Measurements from ENCODE around the gene ZNF827. TPM values are rescaled to one million over a fixed set of nuclear protein-coding genes. Genes with fewer than 3 reads are reported as not detected.

ZNF827 gene
- total and polyA plus RNA-seq, 2 of the 8 experiments (the other 6 are each of a cell fraction or from before 2014, with no cell fraction given): 25.3 to 26.2 TPM

- TF ChIP-seq, protein P1, sequence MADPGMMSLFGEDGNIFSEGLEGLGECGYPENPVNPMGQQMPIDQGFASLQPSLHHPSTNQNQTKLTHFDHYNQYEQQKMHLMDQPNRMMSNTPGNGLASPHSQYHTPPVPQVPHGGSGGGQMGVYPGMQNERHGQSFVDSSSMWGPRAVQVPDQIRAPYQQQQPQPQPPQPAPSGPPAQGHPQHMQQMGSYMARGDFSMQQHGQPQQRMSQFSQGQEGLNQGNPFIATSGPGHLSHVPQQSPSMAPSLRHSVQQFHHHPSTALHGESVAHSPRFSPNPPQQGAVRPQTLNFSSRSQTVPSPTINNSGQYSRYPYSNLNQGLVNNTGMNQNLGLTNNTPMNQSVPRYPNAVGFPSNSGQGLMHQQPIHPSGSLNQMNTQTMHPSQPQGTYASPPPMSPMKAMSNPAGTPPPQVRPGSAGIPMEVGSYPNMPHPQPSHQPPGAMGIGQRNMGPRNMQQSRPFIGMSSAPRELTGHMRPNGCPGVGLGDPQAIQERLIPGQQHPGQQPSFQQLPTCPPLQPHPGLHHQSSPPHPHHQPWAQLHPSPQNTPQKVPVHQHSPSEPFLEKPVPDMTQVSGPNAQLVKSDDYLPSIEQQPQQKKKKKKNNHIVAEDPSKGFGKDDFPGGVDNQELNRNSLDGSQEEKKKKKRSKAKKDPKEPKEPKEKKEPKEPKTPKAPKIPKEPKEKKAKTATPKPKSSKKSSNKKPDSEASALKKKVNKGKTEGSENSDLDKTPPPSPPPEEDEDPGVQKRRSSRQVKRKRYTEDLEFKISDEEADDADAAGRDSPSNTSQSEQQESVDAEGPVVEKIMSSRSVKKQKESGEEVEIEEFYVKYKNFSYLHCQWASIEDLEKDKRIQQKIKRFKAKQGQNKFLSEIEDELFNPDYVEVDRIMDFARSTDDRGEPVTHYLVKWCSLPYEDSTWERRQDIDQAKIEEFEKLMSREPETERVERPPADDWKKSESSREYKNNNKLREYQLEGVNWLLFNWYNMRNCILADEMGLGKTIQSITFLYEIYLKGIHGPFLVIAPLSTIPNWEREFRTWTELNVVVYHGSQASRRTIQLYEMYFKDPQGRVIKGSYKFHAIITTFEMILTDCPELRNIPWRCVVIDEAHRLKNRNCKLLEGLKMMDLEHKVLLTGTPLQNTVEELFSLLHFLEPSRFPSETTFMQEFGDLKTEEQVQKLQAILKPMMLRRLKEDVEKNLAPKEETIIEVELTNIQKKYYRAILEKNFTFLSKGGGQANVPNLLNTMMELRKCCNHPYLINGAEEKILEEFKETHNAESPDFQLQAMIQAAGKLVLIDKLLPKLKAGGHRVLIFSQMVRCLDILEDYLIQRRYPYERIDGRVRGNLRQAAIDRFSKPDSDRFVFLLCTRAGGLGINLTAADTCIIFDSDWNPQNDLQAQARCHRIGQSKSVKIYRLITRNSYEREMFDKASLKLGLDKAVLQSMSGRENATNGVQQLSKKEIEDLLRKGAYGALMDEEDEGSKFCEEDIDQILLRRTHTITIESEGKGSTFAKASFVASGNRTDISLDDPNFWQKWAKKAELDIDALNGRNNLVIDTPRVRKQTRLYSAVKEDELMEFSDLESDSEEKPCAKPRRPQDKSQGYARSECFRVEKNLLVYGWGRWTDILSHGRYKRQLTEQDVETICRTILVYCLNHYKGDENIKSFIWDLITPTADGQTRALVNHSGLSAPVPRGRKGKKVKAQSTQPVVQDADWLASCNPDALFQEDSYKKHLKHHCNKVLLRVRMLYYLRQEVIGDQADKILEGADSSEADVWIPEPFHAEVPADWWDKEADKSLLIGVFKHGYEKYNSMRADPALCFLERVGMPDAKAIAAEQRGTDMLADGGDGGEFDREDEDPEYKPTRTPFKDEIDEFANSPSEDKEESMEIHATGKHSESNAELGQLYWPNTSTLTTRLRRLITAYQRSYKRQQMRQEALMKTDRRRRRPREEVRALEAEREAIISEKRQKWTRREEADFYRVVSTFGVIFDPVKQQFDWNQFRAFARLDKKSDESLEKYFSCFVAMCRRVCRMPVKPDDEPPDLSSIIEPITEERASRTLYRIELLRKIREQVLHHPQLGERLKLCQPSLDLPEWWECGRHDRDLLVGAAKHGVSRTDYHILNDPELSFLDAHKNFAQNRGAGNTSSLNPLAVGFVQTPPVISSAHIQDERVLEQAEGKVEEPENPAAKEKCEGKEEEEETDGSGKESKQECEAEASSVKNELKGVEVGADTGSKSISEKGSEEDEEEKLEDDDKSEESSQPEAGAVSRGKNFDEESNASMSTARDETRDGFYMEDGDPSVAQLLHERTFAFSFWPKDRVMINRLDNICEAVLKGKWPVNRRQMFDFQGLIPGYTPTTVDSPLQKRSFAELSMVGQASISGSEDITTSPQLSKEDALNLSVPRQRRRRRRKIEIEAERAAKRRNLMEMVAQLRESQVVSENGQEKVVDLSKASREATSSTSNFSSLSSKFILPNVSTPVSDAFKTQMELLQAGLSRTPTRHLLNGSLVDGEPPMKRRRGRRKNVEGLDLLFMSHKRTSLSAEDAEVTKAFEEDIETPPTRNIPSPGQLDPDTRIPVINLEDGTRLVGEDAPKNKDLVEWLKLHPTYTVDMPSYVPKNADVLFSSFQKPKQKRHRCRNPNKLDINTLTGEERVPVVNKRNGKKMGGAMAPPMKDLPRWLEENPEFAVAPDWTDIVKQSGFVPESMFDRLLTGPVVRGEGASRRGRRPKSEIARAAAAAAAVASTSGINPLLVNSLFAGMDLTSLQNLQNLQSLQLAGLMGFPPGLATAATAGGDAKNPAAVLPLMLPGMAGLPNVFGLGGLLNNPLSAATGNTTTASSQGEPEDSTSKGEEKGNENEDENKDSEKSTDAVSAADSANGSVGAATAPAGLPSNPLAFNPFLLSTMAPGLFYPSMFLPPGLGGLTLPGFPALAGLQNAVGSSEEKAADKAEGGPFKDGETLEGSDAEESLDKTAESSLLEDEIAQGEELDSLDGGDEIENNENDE (IDR thresholded peaks at IDR 0.05; ENCODE audit: insufficient replicate concordance, low read length): no peak
- TF ChIP-seq CEBPB (IDR thresholded peaks at IDR 0.05; ENCODE audit: low read depth, low read length) (no peak), TAF1 (IDR thresholded peaks at IDR 0.05; ENCODE audit: low read depth, low read length) (no peak), KDM1A (IDR thresholded peaks at IDR 0.05; ENCODE audit: borderline replicate concordance, low read length) (no peak), HDAC2 (IDR thresholded peaks at IDR 0.05; ENCODE audit: borderline replicate concordance in 1 of 2, low read depth in 2 of 2, low read length in 2 of 2) (no peak), RBBP5 (IDR thresholded peaks at IDR 0.05; ENCODE audit: borderline replicate concordance, low read depth, low read length) (no peak), EZH2 (IDR thresholded peaks at IDR 0.05; ENCODE audit: low read depth, low read length, severe bottlenecking) (no peak), CTBP2 (IDR thresholded peaks at IDR 0.05; ENCODE audit: borderline replicate concordance, insufficient read depth, insufficient read length, low read length) (no peak), ASH2L (IDR thresholded peaks at IDR 0.05; ENCODE audit: low read length) (no peak), JUN (IDR thresholded peaks at IDR 0.05; ENCODE audit: low read depth, low read length) (no peak)
These were observed 75.4 kb downstream of the ZNF827 start (continued) for GRCh38 chr4:145863191-145863590.

Data from H1 (cell line).